ENCODE data around the gene AMOTL2. TPM values are rescaled to one million over a fixed set of nuclear protein-coding genes. Genes with fewer than 3 reads are reported as not detected.

Gene AMOTL2
- total RNA-seq, 4 donors from 2014 or later, result 54.5 to 99.0 (median 59.1) TPM

DNA sequence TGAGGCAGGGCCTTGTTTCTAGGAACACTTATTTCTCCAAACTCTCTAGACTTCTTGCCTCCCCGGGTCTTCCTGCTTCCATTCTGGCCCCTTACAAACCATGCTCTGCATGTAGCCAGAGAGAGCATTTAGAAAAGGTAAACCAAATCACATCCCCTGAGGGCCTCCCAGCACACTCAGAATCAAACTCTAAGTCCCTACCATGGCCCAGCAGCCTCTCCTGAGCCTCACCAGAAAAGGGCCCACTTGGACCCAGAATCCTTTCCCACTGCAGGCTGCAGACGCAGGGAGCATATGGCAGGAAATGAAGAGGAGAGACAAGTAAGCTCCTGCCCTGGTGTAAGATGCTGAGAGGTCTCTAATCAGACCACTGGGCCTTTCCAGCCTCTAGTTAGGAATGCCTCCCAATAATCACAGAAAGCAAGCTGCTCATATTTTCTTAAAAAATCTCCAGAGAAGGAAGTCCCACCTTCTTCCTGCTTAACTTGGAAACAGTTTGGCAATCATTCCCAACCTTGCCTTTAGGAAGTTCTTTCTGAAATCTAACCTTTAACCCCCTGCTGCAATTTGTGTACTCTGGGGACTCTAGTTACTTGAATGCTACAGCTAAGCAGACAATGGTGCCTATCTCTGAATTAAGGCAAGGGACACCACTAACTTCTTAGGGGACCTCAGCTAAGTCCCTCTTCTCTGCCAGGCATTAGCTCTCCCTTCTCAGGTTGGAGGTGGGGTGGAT lies 4.2 kb downstream of the AMOTL2 start:
- WGBS, 2 donors, result 51 to 77% methylated on average over 1 to 2 of the region's 2 CpGs
- H3K27ac ChIP-seq, result peak overlapping the region; percentile 94 to 100 (median 97)
- TF ChIP-seq POLR2A (IDR thresholded peaks at IDR 0.05), result no peak
- TF ChIP-seq, protein P1, sequence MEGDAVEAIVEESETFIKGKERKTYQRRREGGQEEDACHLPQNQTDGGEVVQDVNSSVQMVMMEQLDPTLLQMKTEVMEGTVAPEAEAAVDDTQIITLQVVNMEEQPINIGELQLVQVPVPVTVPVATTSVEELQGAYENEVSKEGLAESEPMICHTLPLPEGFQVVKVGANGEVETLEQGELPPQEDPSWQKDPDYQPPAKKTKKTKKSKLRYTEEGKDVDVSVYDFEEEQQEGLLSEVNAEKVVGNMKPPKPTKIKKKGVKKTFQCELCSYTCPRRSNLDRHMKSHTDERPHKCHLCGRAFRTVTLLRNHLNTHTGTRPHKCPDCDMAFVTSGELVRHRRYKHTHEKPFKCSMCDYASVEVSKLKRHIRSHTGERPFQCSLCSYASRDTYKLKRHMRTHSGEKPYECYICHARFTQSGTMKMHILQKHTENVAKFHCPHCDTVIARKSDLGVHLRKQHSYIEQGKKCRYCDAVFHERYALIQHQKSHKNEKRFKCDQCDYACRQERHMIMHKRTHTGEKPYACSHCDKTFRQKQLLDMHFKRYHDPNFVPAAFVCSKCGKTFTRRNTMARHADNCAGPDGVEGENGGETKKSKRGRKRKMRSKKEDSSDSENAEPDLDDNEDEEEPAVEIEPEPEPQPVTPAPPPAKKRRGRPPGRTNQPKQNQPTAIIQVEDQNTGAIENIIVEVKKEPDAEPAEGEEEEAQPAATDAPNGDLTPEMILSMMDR (IDR thresholded peaks at IDR 0.05), result no peak
- H3K27me3 ChIP-seq, result peaks cover 0 to 20% (median 0%) of the 10 kb centered on the region in 4 donors
- H3K9me3 ChIP-seq, result no peaks in the 10 kb centered on the region
- H3K4me3 ChIP-seq, result peak overlapping the region in 2 of 4 donors; percentile 78 to 81
- DNase-seq, result no peak
- intact Hi-C loops (cut with DNase I), result loop anchor here (5.0 kb wide), 1 partner anchor 58 kb away; no protein-coding TSS in a partner anchor
- peaks cover 33 to 93% (median 78%) of the 10 kb centered on the region in 3 donors for H3K4me1 ChIP-seq
- peaks cover 41 to 71% (median 52%) of the 10 kb centered on the region in 3 donors for H3K36me3 ChIP-seq

GRCh38 chr3:134369231-134369741 lies 5.0 kb downstream of the AMOTL2 start:
- H3K4me3 ChIP-seq, result peak overlapping the region in 1 of 4 donors; percentile 29
- peaks cover 0 to 16% (median 0%) of the 10 kb centered on the region in 4 donors for H3K27me3 ChIP-seq
- peaks cover 41 to 73% (median 52%) of the 10 kb centered on the region in 3 donors for H3K36me3 ChIP-seq
- no peak for DNase-seq
- H3K9me3 ChIP-seq, result no peaks in the 10 kb centered on the region
- H3K4me1 ChIP-seq, result peaks cover 41 to 93% (median 82%) of the 10 kb centered on the region in 3 donors
- intact Hi-C loops (cut with DNase I), result loop anchor here (5.0 kb wide), 1 partner anchor 57 kb away; no protein-coding TSS in a partner anchor
- WGBS, 2 donors, result 58 to 82% methylated on average over 9 to 10 of the region's 10 CpGs
- TF ChIP-seq POLR2A (IDR thresholded peaks at IDR 0.05), result no peak
- TF ChIP-seq, protein P1 (IDR thresholded peaks at IDR 0.05), result no peak
- H3K27ac ChIP-seq, result peak overlapping the region; percentile 41 to 100 (median 95)

- Histone ChIP-seq H3K4me3 (no peak overlapping the region), H3K4me1 (peaks cover 46 to 93% (median 88%) of the 10 kb centered on the region in 3 donors), H3K27me3 (peaks cover 0 to 11% (median 0%) of the 10 kb centered on the region in 4 donors), H3K27ac (peak overlapping the region; percentile 41 to 100 (median 95)), H3K9me3 (no peaks in the 10 kb centered on the region), H3K36me3 (peaks cover 41 to 76% (median 52%) of the 10 kb centered on the region in 3 donors)
- intact Hi-C loops (cut with DNase I), result loop anchor here (5.0 kb wide), 1 partner anchor 56 kb away; no protein-coding TSS in a partner anchor
- no peak for DNase-seq
- 71 to 92% methylated on average over 3 to 4 of the region's 4 CpGs for WGBS, 2 donors
- TF ChIP-seq POLR2A (IDR thresholded peaks at IDR 0.05), result no peak
Observed at GRCh38 chr3:134368751-134369105, 5.5 kb downstream of the AMOTL2 start.

- Histone ChIP-seq H3K27me3 (peaks cover 0 to 5% (median 0%) of the 10 kb centered on the region in 4 donors), H3K9me3 (no peaks in the 10 kb centered on the region), H3K4me1 (peaks cover 52 to 99% (median 94%) of the 10 kb centered on the region in 3 donors), H3K4me3 (no peak overlapping the region), H3K36me3 (peaks cover 41 to 82% (median 57%) of the 10 kb centered on the region in 3 donors), H3K27ac (peak overlapping the region; percentile 41 to 100 (median 95))
- DNase-seq, result no peak
- intact Hi-C loops (cut with DNase I), result loop anchor here (5.0 kb wide), 1 partner anchor 56 kb away; no protein-coding TSS in a partner anchor
- WGBS, 2 donors, result 64 to 79% methylated on average over 3 to 6 of the region's 8 CpGs
- TF ChIP-seq POLR2A (IDR thresholded peaks at IDR 0.05), result no peak
- TF ChIP-seq, protein P1 (IDR thresholded peaks at IDR 0.05), result no peak
Observed at GRCh38 chr3:134367869-134368750, 6.1 kb downstream of the AMOTL2 start.

Measured in esophagus squamous epithelium (tissue), 5 donors.